ENCODE data around the gene CCDC190. TPM values are rescaled to one million over a fixed set of nuclear protein-coding genes. Genes with fewer than 3 reads are reported as not detected.

CCDC190 gene
- total and polyA plus RNA-seq, 2 of the 13 experiments (the other 11 are each of a cell fraction or from before 2014, with no cell fraction given), result not detected

DNA sequence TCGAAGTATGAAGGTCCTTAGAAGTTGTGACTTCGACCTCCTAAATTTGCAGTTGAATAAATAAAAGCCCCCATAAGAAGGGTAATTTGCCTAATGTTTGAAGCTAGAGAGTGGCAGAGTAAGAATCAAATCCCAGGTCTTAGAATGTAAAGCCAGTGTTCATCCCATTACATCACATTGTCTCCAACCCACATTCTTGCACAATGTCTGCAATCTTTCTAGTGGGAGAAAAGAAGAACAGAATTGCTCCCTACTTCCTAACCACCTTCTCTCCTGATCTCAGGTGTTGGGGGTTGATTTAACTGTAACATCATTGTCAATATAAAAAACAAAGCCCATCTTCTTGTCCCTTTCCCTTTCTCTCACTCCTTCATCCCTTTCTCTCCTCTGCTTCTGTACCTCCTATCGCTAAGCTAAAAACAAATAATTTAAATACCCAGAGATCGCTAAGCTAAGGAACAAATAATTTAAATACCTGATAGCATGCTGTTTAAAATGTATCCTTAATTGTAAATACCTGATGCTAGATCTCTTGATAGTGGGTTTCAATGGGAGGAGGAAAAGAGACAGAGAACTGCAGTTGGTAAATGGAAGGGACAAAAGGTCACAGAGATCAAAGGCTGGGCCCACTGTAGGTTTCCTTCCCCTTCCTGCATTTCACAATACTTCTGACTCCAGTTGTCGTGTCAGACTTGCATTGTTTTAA lies 32.1 kb upstream of the CCDC190 start (continued):
- TF ChIP-seq NCOA5 (CRISPR knock-in tag; IDR thresholded peaks at IDR 0.05) (no peak), ZNF850 (CRISPR knock-in tag; conservative IDR thresholded peaks at IDR 0.05) (no peak), ZSCAN20 (CRISPR knock-in tag; IDR thresholded peaks at IDR 0.05; ENCODE audit: borderline replicate concordance) (no peak), ZNF329 (CRISPR knock-in tag; IDR thresholded peaks at IDR 0.05; ENCODE audit: low read depth) (no peak), ZNF350 (CRISPR knock-in tag; IDR thresholded peaks at IDR 0.05; ENCODE audit: borderline replicate concordance, low read depth) (no peak), RBAK (CRISPR knock-in tag; IDR thresholded peaks at IDR 0.05) (no peak), CCDC6 (CRISPR knock-in tag; IDR thresholded peaks at IDR 0.05) (no peak), GPN1 (CRISPR knock-in tag; IDR thresholded peaks at IDR 0.05; ENCODE audit: borderline replicate concordance) (no peak), DMAP1 (CRISPR knock-in tag; IDR thresholded peaks at IDR 0.05) (no peak), ZSCAN29 (CRISPR knock-in tag; conservative IDR thresholded peaks at IDR 0.05) (no peak)
- TF ChIP-seq, protein P1, sequence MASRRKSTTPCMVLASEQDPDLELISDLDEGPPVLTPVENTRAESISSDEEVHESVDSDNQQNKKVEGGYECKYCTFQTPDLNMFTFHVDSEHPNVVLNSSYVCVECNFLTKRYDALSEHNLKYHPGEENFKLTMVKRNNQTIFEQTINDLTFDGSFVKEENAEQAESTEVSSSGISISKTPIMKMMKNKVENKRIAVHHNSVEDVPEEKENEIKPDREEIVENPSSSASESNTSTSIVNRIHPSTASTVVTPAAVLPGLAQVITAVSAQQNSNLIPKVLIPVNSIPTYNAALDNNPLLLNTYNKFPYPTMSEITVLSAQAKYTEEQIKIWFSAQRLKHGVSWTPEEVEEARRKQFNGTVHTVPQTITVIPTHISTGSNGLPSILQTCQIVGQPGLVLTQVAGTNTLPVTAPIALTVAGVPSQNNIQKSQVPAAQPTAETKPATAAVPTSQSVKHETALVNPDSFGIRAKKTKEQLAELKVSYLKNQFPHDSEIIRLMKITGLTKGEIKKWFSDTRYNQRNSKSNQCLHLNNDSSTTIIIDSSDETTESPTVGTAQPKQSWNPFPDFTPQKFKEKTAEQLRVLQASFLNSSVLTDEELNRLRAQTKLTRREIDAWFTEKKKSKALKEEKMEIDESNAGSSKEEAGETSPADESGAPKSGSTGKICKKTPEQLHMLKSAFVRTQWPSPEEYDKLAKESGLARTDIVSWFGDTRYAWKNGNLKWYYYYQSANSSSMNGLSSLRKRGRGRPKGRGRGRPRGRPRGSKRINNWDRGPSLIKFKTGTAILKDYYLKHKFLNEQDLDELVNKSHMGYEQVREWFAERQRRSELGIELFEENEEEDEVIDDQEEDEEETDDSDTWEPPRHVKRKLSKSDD (CRISPR knock-in tag; IDR thresholded peaks at IDR 0.05; ENCODE audit: low read depth), result no peak
- TF ChIP-seq, protein P2, sequence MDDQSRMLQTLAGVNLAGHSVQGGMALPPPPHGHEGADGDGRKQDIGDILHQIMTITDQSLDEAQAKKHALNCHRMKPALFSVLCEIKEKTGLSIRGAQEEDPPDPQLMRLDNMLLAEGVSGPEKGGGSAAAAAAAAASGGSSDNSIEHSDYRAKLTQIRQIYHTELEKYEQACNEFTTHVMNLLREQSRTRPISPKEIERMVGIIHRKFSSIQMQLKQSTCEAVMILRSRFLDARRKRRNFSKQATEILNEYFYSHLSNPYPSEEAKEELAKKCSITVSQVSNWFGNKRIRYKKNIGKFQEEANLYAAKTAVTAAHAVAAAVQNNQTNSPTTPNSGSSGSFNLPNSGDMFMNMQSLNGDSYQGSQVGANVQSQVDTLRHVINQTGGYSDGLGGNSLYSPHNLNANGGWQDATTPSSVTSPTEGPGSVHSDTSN (CRISPR knock-in tag; IDR thresholded peaks at IDR 0.05; ENCODE audit: borderline replicate concordance), result no peak
- TF ChIP-seq, protein P3, sequence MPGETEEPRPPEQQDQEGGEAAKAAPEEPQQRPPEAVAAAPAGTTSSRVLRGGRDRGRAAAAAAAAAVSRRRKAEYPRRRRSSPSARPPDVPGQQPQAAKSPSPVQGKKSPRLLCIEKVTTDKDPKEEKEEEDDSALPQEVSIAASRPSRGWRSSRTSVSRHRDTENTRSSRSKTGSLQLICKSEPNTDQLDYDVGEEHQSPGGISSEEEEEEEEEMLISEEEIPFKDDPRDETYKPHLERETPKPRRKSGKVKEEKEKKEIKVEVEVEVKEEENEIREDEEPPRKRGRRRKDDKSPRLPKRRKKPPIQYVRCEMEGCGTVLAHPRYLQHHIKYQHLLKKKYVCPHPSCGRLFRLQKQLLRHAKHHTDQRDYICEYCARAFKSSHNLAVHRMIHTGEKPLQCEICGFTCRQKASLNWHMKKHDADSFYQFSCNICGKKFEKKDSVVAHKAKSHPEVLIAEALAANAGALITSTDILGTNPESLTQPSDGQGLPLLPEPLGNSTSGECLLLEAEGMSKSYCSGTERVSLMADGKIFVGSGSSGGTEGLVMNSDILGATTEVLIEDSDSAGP (CRISPR knock-in tag; IDR thresholded peaks at IDR 0.05; ENCODE audit: borderline replicate concordance), result no peak
- TF ChIP-seq, protein P4, sequence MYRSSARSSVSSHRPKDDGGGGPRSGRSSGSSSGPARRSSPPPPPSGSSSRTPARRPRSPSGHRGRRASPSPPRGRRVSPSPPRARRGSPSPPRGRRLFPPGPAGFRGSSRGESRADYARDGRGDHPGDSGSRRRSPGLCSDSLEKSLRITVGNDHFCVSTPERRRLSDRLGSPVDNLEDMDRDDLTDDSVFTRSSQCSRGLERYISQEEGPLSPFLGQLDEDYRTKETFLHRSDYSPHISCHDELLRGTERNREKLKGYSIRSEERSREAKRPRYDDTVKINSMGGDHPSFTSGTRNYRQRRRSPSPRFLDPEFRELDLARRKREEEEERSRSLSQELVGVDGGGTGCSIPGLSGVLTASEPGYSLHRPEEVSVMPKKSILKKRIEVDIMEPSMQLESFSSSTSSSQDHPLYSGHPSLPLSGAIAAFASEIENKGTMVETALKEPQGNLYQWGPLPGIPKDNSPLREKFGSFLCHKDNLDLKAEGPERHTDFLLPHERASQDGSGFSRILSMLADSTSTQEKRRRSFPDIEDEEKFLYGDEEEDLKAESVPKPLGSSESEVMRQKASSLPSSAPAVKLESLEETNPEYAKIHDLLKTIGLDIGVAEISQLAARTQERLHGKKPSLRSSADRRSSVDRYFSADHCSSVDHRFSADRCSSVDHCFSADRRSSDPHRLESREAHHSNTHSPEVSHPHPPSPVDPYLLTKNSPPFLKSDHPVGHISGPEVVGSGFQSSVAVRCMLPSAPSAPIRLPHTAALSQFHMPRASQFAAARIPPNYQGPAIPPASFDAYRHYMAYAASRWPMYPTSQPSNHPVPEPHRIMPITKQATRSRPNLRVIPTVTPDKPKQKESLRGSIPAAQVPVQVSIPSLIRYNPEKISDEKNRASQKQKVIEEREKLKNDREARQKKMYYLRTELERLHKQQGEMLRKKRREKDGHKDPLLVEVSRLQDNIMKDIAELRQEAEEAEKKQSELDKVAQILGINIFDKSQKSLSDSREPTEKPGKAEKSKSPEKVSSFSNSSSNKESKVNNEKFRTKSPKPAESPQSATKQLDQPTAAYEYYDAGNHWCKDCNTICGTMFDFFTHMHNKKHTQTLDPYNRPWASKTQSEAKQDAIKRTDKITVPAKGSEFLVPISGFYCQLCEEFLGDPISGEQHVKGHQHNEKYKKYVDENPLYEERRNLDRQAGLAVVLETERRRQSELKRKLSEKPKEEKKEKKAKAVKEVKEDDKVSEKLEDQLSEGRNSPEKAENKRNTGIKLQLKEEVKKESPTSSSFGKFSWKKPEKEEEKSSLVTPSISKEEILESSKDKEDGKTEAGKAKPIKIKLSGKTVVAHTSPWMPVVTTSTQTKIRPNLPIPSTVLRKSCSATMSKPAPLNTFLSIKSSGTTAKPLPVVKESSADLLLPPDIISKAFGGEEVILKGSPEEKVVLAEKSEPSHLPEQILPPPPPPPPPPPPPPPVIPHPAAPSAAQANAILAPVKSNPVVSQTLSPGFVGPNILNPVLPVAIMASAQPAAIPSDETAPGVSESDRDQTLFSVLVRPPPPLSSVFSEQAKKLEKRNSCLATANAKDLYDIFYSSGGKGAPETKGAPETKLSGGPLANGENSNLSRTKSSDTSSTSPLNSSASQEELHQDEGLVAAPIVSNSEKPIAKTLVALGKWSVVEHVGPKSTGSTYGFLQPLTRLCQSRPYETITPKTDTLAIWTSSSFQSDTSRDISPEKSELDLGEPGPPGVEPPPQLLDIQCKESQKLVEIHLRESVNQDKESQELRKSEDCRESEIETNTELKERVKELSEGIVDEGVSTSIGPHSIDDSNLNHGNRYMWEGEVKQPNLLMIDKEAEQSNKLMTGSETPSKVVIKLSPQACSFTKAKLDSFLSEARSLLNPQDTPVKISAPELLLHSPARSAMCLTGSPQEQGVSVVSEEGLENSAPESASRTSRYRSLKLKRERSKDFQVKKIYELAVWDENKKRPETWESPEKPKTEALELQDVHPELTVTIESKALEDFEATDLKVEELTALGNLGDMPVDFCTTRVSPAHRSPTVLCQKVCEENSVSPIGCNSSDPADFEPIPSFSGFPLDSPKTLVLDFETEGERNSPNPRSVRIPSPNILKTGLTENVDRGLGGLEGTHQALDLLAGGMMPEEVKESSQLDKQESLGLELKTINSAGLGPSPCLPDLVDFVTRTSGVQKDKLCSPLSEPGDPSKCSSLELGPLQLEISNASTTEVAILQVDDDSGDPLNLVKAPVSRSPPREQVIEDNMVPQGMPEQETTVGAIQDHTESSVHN (CRISPR knock-in tag; IDR thresholded peaks at IDR 0.05), result no peak
